DOHH2 (cell line): ENCODE results near the gene MTOR.

Source experiments
- H3F3A ChIP-seq: fragments of 200-600 bp; sonication (generic), shearing (Covaris generic); 2 replicates; pipeline ENCODE4 v1.6.0; 2016; ENCODE audit warnings: antibody characterized with exemption, mild to moderate bottlenecking; ENCODE audit not compliant: control insufficient read depth, insufficient read depth
- H3K27ac ChIP-seq: fragments of 200-600 bp; sonication (generic); 2 replicates; pipeline ENCODE4 v1.5.1; 2014; ENCODE audit warnings: low read depth, mild to moderate bottlenecking, low read length, moderate library complexity
- H3K27me3 ChIP-seq: fragments of 200-600 bp; sonication (generic); 2 replicates; pipeline ENCODE4 v1.6.1; 2014; ENCODE audit warnings: mild to moderate bottlenecking, low read length, mixed read lengths; ENCODE audit not compliant: control insufficient read depth
- H3K36me3 ChIP-seq: fragments of 200-600 bp; sonication (generic); 2 replicates; pipeline ENCODE4 v1.6.1; 2014; ENCODE audit warnings: mild to moderate bottlenecking, low read length, moderate library complexity, mixed read lengths; ENCODE audit not compliant: control insufficient read depth
- H3K4me1 ChIP-seq: fragments of 200-600 bp; sonication (generic); 2 replicates; pipeline ENCODE4 v1.6.1; 2014; ENCODE audit warnings: mild to moderate bottlenecking, low read length, mixed read lengths; ENCODE audit not compliant: control insufficient read depth
- H3K4me2 ChIP-seq: fragments of 200-600 bp; sonication (generic); 2 replicates; pipeline ENCODE4 v1.6.0; 2014; ENCODE audit warnings: mild to moderate bottlenecking, low read length, moderate library complexity
- H3K4me3 ChIP-seq: fragments of 200-600 bp; sonication (generic); 2 replicates; pipeline ENCODE4 v1.5.1; 2014; ENCODE audit warnings: mild to moderate bottlenecking, low read length, mixed read lengths
- H3K79me2 ChIP-seq: fragments of 200-600 bp; sonication (generic); 2 replicates; pipeline ENCODE4 v1.6.1; 2014; ENCODE audit warnings: mild to moderate bottlenecking, low read length, mixed read lengths; ENCODE audit not compliant: control insufficient read depth
- H3K9me2 ChIP-seq: fragments of 200-600 bp; sonication (generic); replicated peaks from 2 replicates; pipeline ENCODE4 v1.6.1; 2014; ENCODE audit warnings: mild to moderate bottlenecking, low read length, mixed read lengths; ENCODE audit not compliant: control insufficient read depth
- H3K9me3 ChIP-seq: fragments of 200-600 bp; sonication (generic); 2 replicates; pipeline ENCODE4 v1.6.1; 2014; ENCODE audit warnings: antibody characterized with exemption, low read length, mixed read lengths; ENCODE audit not compliant: control insufficient read depth, insufficient read depth
- H4K20me1 ChIP-seq: fragments of 200-600 bp; sonication (generic); 2 replicates; pipeline ENCODE4 v1.6.0; 2014; ENCODE audit warnings: low read depth, mild to moderate bottlenecking, antibody characterized with exemption, low read length, moderate library complexity; ENCODE audit not compliant: control insufficient read depth, insufficient read depth
- EZH2phosphoT487 ChIP-seq: fragments of 200-600 bp; sonication (generic); IDR thresholded peaks from 2 replicates; pipeline ENCODE4 v1.6.1; 2017; ENCODE audit warnings: borderline replicate concordance, mild to moderate bottlenecking, antibody characterized with exemption, low read length, moderate library complexity, mixed read lengths
- TF ChIP-seq, protein P1 (sequence below): fragments of 200-600 bp; sonication (generic); IDR thresholded peaks from one replicate; pipeline ENCODE4 v1.5.1; 2014; ENCODE audit warnings: antibody characterized with exemption, mild to moderate bottlenecking, low read depth, low read length; ENCODE audit not compliant: poor library complexity, severe bottlenecking

The MTOR gene

DNA sequence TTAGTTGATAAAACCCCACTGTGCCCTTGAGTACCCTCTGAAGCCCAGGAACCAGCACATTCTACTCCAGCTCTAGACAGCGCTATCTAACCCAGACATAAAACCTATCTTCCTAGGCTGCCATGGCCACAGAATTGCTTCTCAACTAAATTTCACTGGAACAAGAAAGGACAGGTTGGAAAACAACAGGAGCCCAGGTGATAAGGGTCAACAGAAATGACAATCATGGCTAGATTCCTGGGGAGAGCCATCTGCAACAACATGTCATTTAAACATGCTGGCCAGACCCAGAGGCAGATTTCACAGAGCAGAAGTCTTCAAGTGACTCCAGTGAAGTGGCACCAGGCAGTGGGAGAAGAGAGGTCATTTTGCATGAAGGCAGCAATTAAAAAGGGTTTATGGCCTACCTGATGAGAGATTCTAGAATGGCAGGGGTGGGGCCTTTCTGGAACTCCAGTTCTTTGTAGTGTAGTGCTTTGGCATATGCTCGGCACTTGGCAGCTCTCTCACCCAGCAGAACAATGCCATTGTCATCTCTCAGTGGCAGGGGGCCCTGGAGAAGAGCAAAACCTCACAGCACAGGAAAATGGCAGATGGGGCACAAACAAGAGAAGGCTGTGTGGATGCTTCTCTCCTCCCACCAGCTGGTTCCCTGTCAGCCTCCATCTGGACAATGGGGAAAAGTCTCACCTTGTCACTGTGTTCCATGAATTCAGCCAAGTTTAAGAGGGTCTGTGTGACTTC, 63.3 kb downstream of the MTOR start:
- Histone ChIP-seq H3F3A (no peaks in the 10 kb centered on the region), H4K20me1 (no peaks in the 10 kb centered on the region), H3K4me3 (no peak overlapping the region), H3K27me3 (no peaks in the 10 kb centered on the region), H3K4me1 (no peaks in the 10 kb centered on the region), H3K27ac (no peak overlapping the region), H3K9me3 (no peaks in the 10 kb centered on the region), H3K4me2 (no peak overlapping the region), H3K9me2 (no peaks in the 10 kb centered on the region), H3K36me3 (peaks cover 74% of the 10 kb centered on the region), H3K79me2 (no peaks in the 10 kb centered on the region)
- TF ChIP-seq, protein P1, sequence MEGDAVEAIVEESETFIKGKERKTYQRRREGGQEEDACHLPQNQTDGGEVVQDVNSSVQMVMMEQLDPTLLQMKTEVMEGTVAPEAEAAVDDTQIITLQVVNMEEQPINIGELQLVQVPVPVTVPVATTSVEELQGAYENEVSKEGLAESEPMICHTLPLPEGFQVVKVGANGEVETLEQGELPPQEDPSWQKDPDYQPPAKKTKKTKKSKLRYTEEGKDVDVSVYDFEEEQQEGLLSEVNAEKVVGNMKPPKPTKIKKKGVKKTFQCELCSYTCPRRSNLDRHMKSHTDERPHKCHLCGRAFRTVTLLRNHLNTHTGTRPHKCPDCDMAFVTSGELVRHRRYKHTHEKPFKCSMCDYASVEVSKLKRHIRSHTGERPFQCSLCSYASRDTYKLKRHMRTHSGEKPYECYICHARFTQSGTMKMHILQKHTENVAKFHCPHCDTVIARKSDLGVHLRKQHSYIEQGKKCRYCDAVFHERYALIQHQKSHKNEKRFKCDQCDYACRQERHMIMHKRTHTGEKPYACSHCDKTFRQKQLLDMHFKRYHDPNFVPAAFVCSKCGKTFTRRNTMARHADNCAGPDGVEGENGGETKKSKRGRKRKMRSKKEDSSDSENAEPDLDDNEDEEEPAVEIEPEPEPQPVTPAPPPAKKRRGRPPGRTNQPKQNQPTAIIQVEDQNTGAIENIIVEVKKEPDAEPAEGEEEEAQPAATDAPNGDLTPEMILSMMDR, result no peak
- TF ChIP-seq EZH2phosphoT487, result no peak

DNA sequence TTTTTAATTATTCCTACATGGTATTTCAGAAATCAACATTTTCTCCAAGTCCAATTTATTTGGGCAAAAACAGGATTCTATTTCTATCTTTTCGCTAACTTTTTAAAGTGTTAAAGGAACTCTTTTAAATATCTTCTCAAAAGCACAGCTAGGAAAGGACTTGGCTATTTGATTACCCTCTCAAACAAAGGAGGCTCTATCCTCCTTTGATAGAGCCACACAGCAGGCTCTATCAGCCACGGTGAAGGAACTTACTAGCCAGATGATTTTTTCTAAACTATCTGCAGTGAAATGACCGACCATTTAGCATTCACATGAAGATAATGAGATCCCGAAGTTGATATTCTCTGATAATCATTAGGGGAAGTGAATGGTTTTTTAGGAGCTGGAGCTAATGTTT, 64.1 kb downstream of the MTOR start:
- Histone ChIP-seq H3K4me2 (no peak overlapping the region), H3K36me3 (peaks cover 74% of the 10 kb centered on the region), H3K27ac (no peak overlapping the region)

DNA sequence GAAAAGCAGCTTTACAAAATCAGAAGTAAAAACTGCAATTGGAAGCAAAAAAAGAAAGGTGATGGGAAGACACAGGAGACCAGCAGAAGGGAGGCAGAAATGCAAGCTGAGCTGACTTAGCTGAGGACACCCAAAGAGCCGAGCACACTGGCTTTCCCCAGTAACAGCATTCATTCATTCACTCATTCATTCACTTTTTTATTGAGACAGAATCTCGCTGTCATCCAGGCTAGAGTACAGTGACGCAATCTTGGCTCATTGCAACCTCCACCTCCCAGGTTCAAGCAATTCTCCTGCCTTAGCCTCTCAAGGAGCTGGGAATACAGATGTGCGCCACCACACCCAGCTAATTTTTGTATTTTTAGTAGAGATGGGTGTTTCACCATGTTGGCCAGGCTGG, 65.0 kb downstream of the MTOR start:
- Histone ChIP-seq H3K36me3 (peaks cover 75% of the 10 kb centered on the region), H3K4me1 (no peaks in the 10 kb centered on the region)

More for the DNA sequence above, 64.1 kb downstream of the MTOR start:
- H3K9me3 ChIP-seq, result no peaks in the 10 kb centered on the region
- H3K4me1 ChIP-seq, result no peaks in the 10 kb centered on the region
- no peaks in the 10 kb centered on the region for H3K27me3 ChIP-seq
- H3F3A ChIP-seq, result no peaks in the 10 kb centered on the region
- H3K79me2 ChIP-seq, result no peaks in the 10 kb centered on the region
- H3K9me2 ChIP-seq, result no peaks in the 10 kb centered on the region
- no peaks in the 10 kb centered on the region for H4K20me1 ChIP-seq
- H3K4me3 ChIP-seq, result no peak overlapping the region
- TF ChIP-seq, protein P1, result no peak
- TF ChIP-seq EZH2phosphoT487, result no peak

More for the DNA sequence above, 65.0 kb downstream of the MTOR start:
- H3F3A ChIP-seq, result no peaks in the 10 kb centered on the region
- no peaks in the 10 kb centered on the region for H3K9me2 ChIP-seq
- no peak overlapping the region for H3K4me2 ChIP-seq
- H3K4me3 ChIP-seq, result no peak overlapping the region
- H3K27me3 ChIP-seq, result no peaks in the 10 kb centered on the region
- H3K79me2 ChIP-seq, result no peaks in the 10 kb centered on the region
- no peaks in the 10 kb centered on the region for H3K9me3 ChIP-seq
- no peaks in the 10 kb centered on the region for H4K20me1 ChIP-seq
- no peak overlapping the region for H3K27ac ChIP-seq
- TF ChIP-seq EZH2phosphoT487, result no peak
- TF ChIP-seq, protein P1, result no peak
